HL-60/S4 treated with phorbol 12-myristate 13-acetate at 8.2 ng/mL for 4 days and 3 days (cell line): Measurements from ENCODE around the gene GJB3.
"Not testable (repeated sequence)": the region's sequence is repeated elsewhere in the genome, so short reads cannot be mapped to it uniquely, and the experiment has no call there.

ENCODE experiments used
- in situ Hi-C: fragments of 300-500 bp; cut with MboI; formaldehyde crosslinking; loops from 2 replicates; pipeline ENCODE4 v1.15.0; 2022; ENCODE audit warnings: low sequenced_read_pairs

Gene GJB3

DNA sequence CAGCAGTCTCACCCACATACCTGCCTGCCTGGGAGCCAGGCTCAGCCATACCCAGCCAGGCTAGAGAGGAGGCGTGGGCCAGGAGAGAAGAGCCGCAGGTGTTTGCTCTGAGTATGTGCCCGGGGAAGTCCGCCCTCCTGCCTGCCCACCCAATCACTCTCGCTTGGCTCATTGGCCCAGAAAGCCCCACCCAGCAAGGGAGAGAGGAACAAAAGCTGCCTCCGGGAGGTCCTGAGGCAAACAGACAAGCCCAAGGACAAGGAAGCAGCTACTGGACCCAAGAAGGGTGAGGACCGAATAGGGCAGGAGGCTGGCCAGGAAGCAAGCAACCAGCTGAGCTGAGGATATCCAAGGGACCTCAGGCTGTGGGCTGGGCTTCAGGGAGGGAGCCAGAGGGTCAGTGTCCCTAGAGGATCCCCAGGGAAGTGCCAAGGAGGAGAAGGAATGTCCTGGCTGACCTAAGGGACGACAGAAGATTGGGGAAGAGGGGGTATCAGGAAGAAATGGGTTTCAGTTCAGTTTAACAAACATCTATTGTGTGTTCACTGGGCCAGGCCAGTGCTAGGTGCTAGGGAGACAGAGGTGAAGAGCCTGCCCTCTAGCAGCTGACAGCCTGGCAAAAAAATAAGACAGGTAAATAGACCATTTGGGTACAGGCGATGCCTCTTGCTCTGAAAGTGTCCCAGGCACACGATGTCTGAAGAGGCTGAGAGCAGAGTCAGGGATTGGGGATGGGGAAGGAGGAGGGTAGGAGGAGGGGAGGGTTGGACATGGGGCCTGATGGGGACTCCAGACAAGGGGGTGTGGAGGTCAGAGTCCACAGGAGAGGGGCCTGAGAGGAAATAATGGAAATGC lies 21.3 kb upstream of the GJB3 start, which contains the start of gene GJB4:
Gene GJB4 (plus strand): TSS at position 238 of the 855 bp plus-strand sequence. CDS start 1,515 bp downstream, outside the sequence.
- in situ Hi-C loops, result no loop called here

DNA sequence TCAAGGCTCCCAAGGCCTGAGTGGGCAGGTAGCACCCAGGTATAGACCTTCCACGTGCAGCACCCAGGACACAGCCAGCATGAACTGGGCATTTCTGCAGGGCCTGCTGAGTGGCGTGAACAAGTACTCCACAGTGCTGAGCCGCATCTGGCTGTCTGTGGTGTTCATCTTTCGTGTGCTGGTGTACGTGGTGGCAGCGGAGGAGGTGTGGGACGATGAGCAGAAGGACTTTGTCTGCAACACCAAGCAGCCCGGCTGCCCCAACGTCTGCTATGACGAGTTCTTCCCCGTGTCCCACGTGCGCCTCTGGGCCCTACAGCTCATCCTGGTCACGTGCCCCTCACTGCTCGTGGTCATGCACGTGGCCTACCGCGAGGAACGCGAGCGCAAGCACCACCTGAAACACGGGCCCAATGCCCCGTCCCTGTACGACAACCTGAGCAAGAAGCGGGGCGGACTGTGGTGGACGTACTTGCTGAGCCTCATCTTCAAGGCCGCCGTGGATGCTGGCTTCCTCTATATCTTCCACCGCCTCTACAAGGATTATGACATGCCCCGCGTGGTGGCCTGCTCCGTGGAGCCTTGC lies 19.7 kb upstream of the GJB3 start:
- in situ Hi-C loops, result no loop called here

DNA sequence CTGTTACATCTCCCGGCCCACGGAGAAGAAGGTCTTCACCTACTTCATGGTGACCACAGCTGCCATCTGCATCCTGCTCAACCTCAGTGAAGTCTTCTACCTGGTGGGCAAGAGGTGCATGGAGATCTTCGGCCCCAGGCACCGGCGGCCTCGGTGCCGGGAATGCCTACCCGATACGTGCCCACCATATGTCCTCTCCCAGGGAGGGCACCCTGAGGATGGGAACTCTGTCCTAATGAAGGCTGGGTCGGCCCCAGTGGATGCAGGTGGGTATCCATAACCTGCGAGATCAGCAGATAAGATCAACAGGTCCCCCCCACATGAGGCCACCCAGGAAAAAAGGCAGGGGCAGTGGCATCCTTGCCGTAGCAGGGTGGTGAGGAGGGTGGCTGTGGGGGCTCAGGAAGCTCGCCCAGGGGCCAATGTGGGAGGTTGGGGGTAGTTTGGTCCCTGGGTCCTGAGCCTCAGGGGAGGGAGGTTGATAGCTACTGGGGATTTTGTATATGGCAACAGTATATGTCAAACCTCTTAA lies 19.2 kb upstream of the GJB3 start:
- in situ Hi-C loops, result no loop called here

DNA sequence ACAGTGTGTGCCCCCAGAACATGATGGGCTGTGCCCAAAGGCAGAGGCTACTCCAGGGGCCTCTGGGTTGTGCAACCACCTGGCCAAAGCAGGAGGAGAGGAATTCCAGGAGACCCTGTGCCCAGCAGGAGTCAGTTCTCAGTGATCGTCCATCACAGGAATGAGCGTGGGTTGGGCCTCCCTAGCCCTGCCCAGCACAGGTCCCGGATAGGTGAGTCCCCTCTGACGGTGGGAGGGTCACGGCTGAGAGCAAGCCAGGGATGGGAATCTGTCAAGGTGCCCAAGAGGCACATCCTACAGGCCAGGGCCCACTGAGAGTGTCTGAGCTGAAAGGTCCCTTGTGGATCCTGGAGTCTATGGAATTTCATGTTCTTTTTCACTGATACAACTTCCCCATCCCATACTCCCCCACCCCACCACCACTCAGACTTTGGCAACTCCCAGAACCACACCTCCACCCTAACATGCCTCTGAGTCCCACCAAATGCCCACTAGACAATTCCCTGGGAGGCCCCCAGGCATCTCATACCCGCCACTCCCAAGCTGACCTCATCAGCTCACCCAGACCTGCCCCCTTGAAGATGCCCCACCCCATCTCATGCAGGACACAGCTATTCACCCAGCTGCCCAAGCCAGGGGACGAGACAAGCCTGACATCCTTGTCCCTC lies 18.4 kb upstream of the GJB3 start:
- in situ Hi-C loops, result no loop called here

DNA sequence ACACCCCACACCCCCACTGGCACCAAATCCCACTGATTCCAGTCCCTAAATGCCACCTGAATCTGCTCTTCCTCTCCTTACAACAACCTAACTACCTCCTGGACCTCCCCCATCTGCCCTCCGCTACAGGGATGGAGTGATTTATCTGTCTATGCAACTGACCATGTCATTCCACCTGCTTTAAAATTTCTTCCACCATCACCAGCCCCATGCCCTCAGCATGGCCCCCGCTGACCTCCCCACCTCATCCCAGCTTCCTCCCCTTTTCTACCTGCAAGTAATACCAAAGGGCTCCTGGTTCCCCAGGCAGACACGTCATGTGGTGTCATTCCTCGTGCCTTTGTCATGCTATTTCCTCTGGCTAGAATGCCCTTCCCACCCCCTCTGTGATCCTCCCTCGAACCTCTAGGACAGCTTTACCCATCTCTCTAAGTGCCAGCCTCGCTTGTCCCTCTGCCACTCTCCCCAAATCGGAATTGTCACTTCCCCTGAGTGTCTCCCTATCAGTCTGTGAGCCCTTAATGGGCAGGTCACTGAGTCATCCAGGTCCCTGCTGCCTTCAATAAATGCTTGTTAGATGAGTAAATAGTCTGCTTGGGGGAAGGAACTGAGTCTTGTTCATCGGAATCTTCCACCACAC lies 17.8 kb upstream of the GJB3 start:
- in situ Hi-C loops, result no loop called here

DNA sequence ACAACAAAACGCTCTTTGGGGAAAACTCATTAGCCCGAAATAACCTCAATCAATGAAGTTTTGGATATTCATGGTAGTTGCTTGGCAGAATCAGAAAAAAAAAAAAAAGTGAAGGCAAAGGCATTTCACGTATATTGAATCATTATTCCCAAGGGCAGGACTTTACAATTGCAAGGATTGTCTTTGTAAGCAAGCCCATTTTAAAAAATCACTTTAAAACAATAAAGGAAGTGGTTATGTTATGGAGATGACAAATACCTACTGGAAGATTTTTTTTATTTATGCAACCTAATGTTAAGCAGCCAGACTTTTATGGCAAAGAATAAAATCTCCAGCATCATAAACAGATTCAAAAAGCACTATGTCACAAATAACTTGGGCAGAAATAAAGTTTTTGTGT lies 12.2 kb upstream of the GJB3 start:
- in situ Hi-C loops, result no loop called here

DNA sequence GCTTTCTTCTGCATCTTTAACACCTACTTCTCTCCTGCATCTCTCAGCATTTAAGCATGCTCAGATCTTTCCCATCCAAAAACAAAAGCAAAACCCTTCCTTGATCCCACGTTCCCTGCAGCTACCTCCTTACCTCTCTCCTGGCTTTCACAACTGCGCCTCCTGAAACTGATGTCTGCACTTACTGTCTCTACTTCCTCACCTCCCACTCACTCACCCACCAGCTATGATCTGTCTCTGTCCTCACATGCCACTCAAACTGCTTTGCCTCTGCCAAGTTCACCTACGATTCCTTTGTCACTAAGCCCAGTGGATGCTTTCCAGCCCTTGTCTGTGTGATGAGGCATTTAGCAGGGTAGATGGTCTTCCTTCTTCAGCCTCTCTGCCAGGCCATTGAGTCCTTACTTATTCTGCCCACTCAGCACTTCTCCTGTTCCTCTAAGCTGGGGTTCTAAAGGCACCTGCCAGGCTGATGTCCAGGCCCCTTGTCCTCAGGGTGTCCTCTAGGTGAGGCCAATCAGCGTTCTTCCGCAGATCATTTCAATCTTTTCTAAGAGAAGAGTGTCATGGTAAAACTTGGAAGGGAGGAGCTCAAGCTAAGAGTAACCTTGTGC lies 10.0 kb upstream of the GJB3 start:
- in situ Hi-C loops, result no loop called here

DNA sequence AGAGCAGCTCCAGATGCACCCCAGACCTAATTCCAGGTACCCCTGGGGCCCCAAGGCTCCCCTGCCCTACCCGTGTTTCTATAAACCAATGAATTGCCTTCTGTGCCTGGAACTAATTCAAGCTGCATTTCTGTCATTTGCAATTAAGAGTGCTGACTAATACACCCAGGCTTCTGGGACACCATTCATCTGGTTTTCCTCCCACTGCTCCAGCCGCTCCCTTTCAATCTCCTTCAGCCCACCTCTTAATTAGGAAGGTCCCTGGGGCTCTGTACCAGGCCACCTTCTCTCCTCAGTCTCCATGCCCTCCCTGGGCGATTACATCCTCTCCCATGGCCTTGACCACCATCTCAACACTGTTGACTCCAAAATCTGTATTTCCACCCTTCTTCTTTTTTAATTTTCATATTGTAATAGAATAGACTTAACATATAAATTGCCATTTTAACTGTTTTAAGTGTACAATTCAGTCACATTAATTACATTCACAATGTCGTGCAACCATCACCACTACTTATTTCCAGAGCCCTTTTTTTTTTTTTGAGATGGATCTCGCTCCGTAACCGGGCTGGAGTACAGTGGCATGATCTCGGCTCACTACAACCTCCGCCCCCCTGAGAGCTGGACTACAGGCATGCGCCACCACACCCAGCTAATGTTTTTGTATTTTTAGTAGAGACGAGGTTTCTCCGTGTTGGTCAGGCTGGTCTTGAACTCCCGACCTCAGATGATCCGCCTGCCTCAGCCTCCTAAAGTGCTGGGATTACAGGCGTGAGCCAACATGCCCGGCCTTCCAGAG lies 9.2 kb upstream of the GJB3 start:
- in situ Hi-C loops, result no loop called here

DNA sequence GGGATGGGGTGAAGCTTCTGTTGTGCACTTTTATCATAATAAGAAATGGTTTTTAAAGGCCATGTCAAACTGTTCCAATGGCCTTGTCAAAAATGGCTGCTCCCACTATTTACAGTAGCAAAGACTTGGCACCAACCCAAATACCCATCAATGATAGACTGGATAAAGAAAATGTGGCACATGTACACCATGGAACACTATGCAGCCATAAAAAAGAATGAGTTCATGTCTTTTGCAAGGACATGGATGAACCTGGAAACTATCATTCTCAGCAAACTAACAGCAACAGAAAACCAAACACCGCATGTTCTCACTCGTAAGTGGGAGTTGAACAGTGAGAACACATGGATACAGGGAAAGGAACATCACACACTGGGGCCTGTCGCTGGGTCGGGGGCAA lies 7.9 kb upstream of the GJB3 start:
- in situ Hi-C loops, result not testable (repeated sequence)

DNA sequence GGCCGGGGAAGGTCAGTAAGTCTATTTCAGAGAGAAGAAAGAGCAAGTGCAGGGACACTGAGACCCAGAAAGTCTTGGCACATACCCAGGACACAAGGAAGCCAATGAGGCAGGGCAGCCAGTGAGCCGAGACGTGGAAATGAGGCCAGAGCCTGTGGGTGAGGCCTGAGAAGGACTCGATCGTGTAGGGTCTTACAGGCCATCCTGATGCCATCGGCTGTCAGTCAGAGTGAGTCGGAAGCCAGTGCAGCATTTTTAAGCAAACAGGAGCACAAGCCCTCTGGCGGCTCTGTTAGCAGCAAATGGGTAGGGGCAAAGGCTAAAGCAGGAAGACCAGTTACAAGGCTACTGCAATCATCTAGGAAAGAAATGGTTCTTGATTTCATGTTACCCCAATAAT lies 6.1 kb upstream of the GJB3 start:
- in situ Hi-C loops, result no loop called here

DNA sequence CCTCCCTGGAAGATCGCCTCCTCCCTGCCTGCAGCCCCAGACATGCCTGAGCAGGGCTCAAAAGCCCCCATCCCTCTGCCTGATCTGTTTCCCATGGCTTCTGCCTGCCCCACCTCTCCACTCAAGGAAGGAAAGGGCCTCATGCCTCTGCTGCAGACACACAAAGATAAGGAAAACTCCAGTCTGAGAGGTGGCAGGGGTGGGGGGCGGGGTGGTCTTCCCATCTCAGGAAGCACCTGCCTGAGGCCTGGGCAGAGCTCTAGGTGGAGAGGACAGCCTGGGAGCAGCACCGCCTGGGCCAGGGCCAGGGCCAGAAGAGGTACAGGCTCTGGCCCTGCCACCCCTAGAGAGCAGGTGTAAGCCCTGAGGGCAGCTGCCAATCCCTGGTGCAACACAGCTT lies 4.1 kb upstream of the GJB3 start:
- in situ Hi-C loops, result no loop called here

DNA sequence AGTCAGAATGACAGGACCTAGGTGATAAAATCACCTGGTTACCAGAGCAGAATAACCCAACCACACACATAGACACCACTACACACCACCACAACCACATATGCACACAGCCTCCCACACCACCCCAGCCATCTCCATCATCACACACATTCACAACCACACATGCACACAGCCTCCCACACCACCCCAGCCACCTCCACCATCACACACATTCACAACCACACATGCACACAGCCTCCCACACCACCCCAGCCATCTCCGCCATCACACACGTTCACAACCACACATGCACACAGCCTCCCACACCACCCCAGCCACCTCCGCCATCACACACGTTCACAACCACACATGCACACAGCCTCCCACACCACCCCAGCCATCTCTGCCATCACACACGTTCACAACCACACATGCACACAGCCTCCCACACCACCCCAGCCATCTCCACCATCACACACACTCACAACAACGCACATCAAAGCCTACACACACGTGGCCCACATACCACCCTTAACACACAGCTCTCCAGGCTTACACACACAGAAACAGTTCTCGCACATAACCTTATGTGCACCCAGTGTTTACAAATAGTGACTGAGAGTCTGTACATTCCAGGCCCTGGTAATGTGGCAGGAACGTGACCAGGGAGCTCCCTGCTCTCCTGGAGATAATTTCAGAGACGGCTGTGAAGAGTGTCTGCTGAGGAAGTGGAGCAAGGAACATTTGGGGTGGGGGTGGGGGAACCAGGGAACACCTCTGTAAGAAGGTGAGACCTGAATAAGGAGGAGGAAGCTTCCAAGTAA lies 3.3 kb upstream of the GJB3 start:
- in situ Hi-C loops, result no loop called here

DNA sequence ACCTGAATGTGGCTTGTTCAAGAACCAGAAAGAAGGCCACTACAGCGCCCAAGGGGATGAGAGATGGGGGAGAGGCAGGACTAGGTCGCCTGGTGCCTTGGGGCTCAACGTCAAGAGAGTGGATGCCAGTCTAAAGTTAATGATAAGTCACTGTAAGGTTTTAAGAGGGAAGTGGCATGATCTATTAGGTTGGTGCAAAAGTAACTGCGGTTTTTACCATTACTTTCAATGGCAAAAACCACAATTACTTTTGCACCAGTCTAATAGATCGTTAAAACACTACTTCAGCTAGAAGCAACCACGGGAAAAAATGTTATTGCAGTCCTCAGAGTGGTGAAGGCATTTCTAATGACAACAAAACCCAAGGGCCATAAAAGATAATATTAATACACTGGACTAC lies 2.6 kb upstream of the GJB3 start:
- in situ Hi-C loops, result no loop called here

DNA sequence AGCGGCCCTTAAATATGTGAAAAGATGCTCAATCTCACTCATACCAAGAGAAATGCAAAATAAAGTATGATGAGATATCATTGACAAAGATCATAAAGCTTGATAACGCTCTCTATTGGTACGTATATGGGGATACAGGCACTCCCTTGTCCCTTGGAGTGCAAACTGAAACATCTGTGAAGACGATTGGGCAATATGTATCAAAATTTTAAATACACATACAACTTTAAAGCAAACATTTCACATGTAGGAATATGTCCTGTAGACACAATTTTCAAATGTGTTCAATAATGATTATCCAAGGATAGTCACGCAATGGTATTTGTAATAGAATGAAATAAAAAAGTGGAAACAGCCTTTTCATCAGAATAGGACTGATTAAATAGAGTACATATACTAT lies 2.0 kb upstream of the GJB3 start:
- in situ Hi-C loops, result no loop called here

DNA sequence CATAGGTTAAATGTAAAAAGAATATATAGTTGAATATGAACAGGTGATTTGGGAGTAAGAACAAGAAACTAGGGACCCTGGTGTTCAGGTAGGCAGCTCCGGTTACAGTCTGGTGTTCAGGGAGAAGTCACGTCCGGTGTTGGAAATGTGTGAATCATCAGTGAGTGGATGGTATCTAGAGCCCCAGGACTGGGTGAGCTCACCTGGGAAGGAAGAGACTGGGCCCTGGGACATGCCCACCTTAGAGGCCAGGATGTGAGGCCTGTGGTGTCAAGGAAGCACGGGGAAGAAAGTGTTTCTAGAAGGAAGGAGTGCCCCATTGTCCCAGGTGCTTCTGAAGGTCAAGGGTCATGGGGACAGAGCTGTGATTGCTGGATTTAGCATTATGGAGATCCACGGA lies 1.5 kb upstream of the GJB3 start:
- in situ Hi-C loops, result no loop called here

DNA sequence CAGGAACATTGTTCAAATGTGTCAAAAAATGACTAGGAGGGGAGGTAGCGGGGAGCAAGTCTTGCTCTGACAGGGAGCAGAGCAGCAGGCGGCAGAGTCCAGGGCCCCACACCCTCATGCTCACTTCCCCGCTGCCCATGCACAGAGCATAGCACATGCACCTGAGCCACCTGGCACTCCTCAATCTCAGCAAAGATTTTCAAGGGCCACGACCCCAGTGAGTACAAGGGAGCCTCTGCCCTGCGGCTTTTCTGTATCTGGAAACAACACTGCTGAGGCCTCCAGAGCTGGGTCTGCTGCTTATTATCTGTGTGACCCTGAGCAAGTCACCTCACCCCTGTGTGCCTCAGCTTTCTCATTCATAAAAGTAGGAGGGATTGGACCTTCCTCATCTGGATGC lies 1.1 kb upstream of the GJB3 start:
- in situ Hi-C loops, result no loop called here

DNA sequence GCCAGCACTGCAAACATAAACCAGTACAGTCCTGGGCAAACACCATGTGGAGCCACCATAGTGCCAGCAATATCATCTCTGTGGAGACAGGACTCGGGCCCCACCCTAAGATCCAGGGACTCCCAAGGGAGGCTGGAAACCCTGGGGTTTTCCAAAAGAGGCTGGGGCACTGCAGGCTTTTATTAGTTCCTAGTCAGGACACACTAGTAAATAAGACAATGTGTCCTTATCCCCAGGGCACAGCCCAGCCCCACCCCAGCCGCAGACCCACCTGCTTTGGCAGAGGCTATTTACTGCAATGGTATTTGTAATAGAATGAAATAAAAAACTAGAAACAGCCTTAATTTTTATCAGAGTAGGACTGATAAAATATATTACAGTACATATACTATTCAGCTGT lies 486 bp upstream of the GJB3 start:
- in situ Hi-C loops, result no loop called here

DNA sequence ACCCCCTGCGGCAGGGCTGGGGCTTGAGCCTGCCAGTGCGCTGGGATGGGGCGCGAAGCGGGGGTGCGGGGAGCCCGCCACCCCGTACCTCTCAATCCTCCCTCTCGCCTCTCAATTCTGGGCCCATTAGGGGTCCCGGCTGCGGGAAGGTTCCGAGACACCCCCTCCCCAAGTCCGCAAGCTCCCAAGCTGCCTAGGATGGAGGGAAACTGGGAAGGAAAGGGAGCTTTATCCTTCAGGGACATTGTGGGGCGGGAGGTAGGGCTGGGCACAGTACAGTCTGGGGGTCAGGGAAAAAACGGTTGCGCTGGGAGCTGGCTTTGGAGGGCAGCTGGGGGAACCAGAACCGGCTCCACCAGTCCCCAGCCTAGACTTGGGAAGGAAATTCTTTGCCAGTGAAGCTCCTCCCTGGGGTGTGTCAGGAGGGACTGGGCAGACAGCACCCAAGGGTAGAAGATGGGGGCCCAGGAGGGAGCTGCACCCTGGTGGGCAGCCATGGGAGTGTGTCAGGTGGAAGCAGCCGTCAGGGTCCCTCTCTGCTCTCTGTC lies 904 bp downstream of the GJB3 start:
- in situ Hi-C loops, result no loop called here

DNA sequence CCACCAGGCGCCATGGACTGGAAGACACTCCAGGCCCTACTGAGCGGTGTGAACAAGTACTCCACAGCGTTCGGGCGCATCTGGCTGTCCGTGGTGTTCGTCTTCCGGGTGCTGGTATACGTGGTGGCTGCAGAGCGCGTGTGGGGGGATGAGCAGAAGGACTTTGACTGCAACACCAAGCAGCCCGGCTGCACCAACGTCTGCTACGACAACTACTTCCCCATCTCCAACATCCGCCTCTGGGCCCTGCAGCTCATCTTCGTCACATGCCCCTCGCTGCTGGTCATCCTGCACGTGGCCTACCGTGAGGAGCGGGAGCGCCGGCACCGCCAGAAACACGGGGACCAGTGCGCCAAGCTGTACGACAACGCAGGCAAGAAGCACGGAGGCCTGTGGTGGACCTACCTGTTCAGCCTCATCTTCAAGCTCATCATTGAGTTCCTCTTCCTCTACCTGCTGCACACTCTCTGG lies 3.8 kb downstream of the GJB3 start:
- in situ Hi-C loops, result no loop called here
